ENCODE results near the gene CST4. TPM values are rescaled to one million over a fixed set of nuclear protein-coding genes. Genes with fewer than 3 reads are reported as not detected.
A peak's percentile ranks its signal among the peaks of the same experiment; 100 is the strongest.
"Not testable (repeated sequence)": the region's sequence is repeated elsewhere in the genome, so short reads cannot be mapped to it uniquely, and the experiment has no call there.

The CST4 gene
- polyA plus RNA-seq, 1 donor from 2014 or later, result not detected

DNA sequence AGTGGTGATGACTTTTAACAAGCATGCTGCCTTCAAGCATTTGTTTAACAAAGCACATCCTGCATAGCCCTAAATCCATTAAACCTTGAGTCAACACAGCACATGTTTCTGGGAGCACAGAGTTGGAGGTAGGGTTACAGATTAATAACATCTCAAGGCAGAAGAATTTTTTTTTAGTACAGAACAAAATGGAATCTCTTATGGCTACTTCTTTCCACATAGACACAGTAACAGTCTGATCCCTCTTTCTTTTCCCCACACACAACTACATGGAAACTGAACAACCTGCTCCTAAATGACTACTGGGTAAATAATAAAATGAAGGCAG, 6.2 kb upstream of the CST4 start:
- not testable (repeated sequence) for H3K4me1 Mint-ChIP-seq, H3K4me3 Mint-ChIP-seq, H3K36me3 Mint-ChIP-seq, H3K27me3 Mint-ChIP-seq, H3K9me3 Mint-ChIP-seq
- peak overlapping the region in 1 of 3 donors; percentile 26 for H3K27ac Mint-ChIP-seq

DNA sequence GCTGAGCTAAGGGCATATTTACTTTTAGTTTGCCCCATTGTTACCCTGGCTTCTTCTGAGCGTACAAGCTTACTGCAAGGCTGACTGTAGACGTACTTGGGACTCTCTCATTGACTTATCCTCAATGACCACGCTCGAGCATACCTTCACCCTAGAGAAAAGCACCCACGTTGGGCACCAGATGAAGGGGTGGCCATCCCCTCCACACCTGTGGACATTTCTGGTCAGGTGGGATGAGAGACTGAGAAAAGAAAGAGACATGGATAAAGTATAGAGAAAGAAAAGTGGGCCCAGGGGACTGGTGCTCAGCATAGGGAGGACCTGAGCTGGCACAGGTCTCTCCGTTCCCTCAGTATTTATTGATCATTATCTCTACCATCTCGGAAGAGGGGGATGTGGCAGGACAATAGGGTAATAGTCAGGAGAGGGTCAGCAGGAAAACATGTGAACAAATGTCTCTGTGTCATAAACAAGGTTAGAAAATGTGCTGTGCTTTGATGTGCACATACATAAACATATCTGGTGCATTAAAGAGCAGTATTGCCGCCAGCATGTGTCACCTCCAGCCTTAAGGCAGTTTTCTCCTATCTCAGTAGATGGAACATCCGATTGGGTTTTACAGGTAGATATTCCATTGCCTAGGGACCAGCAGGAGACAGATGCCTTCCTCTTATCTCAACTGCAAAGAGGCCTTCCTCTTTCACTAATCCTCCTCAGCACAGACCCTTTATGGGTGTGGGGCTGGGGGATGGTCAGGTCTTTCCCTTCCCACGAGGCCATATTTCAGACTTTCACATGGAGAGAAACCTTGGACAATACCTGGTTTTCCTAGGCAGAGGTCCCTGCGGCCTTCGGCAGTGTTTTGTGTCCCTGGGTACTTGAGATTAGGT, 5.6 kb upstream of the CST4 start:
- not testable (repeated sequence) for H3K4me3 Mint-ChIP-seq, H3K27ac Mint-ChIP-seq, H3K9me3 Mint-ChIP-seq, H3K27me3 Mint-ChIP-seq, H3K36me3 Mint-ChIP-seq, H3K4me1 Mint-ChIP-seq

DNA sequence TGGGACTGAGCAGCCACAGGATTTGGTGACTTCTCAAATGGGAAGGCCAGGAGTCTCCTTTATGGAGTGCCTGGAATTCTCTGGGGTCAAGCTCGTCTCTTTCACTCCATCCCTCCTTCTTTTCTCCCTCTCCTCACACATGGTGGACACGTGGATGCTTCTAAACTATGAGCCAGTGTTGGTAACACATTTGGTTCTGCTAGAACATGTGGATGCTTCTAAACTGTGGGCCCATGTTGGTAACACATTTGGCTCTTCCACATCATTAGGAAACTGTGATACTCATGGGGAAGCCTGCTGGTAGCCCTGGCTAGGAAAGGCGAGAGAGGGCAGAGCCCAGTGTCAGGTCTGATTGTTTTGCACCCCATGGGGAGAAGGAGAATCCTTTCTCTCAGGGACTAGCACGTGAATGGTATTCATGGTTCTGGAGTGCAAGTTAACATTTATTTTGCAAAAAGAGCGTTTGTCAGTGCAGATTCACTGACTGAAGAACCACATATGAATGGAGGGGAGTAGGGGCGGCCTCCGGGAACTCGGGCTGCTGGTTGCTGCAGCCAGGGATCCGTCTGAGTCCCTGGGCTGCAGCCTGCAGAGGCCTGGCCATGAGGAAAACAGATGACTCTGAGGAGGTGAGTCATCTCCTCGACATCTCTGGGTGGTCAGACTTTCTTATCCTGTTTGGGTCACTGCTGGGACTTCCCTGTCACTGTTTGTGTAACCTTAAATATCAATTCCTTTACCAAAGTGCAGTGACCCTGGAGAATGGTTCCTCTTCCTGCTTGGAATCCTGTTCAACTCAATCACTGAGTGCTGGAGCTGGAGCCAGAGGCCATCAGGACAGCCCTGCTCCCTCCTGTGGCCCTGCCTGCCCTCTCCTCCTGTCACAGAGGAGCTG, 4.1 kb upstream of the CST4 start:
- H3K27ac Mint-ChIP-seq, H3K4me3 Mint-ChIP-seq, H3K27me3 Mint-ChIP-seq, H3K9me3 Mint-ChIP-seq, H3K4me1 Mint-ChIP-seq, H3K36me3 Mint-ChIP-seq: not testable (repeated sequence)

DNA sequence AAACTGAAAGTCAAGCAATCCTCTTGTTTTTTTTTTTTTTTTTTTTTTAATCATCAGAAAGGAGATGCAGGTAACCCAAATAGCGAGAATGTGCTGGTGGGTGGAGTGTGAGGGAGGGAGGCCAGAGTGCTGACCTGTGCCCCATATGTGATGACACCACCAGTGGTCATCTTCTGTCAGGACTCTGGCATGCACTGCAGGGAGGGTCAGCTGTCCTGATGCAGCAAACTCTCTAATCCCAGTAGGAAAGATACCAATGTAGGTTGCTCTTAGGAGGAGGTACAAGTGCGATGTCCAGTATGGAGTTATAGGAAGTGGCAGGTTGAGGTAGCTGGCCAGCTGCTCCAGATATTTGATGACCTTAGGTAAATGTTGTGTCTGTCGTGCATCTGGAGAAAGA, 2.8 kb upstream of the CST4 start:
- H3K9me3 Mint-ChIP-seq, result peaks cover 0 to 3% (median 0%) of the 10 kb centered on the region in 3 donors
- H3K27ac Mint-ChIP-seq, result no peak overlapping the region
- no peaks in the 10 kb centered on the region for H3K4me1 Mint-ChIP-seq
- no peaks in the 10 kb centered on the region for H3K36me3 Mint-ChIP-seq
- H3K4me3 Mint-ChIP-seq, result no peak overlapping the region
- H3K27me3 Mint-ChIP-seq, result no peaks in the 10 kb centered on the region

DNA sequence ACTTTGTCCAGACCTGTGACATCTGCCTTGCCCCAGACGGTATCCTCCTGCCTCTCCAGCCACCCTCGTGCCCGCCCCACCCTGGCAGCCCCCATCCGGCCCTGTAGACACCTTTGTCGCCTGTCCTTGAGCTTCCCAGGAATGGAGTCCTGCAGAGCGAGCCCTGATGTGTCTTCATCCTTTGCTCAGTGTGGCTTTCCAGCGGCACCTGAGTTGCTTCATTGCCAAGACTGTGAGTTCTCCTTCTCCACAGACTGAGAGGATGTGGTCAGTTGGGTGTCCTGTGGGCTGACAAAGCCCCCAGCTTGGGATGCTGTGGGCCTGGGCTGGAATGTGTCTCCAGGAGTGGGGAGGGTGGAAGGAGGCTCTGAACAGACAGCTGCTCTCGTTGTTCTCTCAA, 1.7 kb upstream of the CST4 start:
- H3K27me3 Mint-ChIP-seq, result no peaks in the 10 kb centered on the region
- H3K4me1 Mint-ChIP-seq, result no peaks in the 10 kb centered on the region
- H3K4me3 Mint-ChIP-seq, result no peak overlapping the region
- H3K27ac Mint-ChIP-seq, result no peak overlapping the region
- peaks cover 0 to 3% (median 0%) of the 10 kb centered on the region in 3 donors for H3K9me3 Mint-ChIP-seq
- no peaks in the 10 kb centered on the region for H3K36me3 Mint-ChIP-seq

DNA sequence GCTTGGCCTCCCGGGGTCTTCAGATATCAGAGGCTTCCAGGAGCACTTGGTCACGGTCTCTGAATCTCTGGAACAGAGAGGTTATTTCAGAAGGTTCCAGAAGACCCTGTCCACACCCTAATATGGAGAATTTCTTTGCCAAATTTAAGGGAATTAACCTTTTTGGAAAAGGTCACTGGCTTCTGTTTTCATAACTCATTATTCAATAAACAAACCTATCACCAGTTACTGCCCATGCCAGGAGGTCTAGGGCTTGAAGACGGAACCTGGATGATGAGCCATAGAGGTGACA, 507 bp upstream of the CST4 start:
- no peaks in the 10 kb centered on the region for H3K36me3 Mint-ChIP-seq
- no peak overlapping the region for H3K27ac Mint-ChIP-seq
- no peak overlapping the region for H3K4me3 Mint-ChIP-seq
- H3K4me1 Mint-ChIP-seq, result no peaks in the 10 kb centered on the region
- no peaks in the 10 kb centered on the region for H3K27me3 Mint-ChIP-seq
- peaks cover 0 to 3% (median 0%) of the 10 kb centered on the region in 3 donors for H3K9me3 Mint-ChIP-seq

DNA sequence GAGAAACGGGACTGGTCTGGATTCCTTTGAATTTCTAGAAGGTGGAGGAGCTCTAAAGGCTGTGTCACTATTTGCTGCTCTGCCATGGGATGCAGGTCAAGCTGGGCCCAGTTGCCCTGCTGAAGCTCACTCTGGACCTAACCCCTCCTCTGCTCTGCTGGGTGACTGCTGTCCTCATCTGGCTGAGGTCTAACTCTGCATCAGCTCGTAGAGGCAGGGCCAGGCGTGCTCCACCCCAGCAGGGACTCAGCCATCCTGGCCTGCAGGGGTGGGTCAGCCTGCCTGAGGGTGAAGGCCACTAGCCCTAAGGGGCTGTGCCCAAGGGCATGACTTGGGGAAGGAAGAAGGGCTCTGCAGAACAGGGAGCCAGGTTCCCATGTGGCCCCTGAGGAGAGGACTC, 852 bp downstream of the CST4 start:
- H3K27ac Mint-ChIP-seq, result no peak overlapping the region
- H3K4me3 Mint-ChIP-seq, result no peak overlapping the region
- peaks cover 0 to 3% (median 0%) of the 10 kb centered on the region in 3 donors for H3K9me3 Mint-ChIP-seq
- H3K36me3 Mint-ChIP-seq, result no peaks in the 10 kb centered on the region
- no peaks in the 10 kb centered on the region for H3K27me3 Mint-ChIP-seq
- no peaks in the 10 kb centered on the region for H3K4me1 Mint-ChIP-seq

DNA sequence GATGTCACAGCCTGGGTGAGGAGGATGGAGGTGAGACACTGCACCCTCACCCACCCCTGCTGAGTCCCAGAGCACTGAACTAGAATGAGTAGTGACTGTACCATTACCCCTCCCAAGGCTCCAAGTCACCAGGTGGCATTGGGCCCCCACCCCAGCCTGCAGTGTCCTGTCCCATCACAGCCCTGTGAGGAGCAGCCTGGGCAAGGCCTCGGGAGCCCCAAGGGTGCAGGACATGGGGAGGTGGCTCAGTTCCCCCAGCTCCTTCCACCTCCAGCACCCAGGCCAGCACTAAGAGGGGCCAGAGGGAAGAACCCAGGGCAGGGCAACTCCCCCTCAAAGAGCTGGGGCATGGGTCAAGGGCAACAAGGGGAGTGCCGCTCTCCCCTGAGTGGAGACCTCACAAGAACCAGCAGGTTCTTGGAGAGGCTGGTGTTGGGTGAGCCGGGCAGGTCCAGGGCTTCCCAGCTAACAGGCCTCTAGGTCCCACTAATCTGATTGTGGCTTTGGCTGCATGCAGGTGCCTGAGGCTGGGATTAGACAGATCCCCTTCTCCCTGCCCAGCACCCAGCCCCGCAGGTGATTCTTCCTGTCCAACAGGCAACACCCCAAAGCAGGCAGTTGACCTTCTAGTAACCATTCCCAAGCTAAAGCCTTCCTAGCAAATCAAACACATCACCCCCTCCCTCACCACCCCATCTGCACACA, 2.6 kb downstream of the CST4 start:
- Mint-ChIP-seq H3K9me3 (peaks cover 0 to 3% (median 0%) of the 10 kb centered on the region in 3 donors), H3K4me3 (no peak overlapping the region), H3K27ac (no peak overlapping the region), H3K36me3 (peaks cover 2% of the 10 kb centered on the region), H3K4me1 (no peaks in the 10 kb centered on the region), H3K27me3 (no peaks in the 10 kb centered on the region)

DNA sequence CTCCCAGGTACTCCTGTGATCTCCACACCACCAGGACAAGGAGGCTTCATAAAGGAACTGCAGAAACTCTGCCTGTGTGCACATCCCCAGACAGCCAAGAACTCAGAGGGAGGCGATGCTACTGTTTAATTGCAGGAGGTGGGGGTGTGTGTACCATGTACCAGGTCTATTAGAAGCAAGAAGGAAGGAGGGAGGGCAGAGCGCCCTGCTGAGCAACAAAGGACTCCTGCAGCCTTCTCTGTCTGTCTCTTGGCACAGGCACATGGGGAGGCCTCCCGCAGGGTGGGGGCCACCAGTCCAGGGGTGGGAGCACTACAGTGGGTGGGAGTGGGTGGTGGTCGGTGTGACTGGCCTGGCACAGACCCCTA, 3.3 kb downstream of the CST4 start:
- H3K4me1 Mint-ChIP-seq, H3K27me3 Mint-ChIP-seq, H3K9me3 Mint-ChIP-seq, H3K27ac Mint-ChIP-seq, H3K4me3 Mint-ChIP-seq, H3K36me3 Mint-ChIP-seq: not testable (repeated sequence)

DNA sequence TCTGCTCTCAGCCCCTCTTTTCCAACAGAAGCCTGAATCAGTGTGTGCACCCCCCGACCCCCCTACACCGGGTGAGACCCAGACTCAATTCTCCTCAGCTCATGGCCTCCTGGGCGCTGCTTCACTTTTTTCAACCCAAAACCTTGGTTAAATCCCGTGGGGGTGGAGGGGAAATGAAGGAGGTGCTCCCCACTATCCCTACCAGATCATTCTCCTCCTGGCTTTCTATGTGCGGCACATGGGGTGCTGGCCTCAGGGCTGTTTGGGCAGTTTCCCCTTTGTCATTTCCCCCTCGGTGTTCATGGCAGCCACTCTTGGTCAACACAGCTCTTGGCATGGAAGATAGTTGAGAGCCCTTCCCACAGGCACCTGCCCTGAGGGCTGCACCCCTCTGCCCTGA, 4.6 kb downstream of the CST4 start:
- Mint-ChIP-seq H3K9me3 (no peaks in the 10 kb centered on the region), H3K36me3 (peaks cover 2% of the 10 kb centered on the region), H3K27me3 (no peaks in the 10 kb centered on the region), H3K4me1 (no peaks in the 10 kb centered on the region), H3K4me3 (peak overlapping the region in 1 of 4 donors; percentile 39), H3K27ac (no peak overlapping the region)

DNA sequence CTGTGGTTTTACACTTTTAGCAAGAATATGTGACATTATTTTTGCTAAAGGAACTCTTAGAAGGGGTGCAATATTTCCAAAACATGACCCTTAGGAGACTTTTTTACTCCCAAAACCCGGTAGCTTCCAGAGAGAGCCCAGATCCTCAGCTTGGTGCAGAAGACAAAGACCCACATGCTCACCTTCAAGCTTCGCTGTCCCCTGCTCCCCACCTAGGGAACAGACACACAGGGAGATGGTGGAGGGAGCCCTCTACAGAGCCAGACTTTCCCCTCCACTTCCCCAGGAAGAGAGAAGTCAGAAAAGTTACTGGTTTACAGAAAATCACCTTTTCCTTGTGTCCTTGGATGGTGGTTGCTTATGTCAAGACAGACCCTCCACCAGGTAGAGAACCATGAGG, 5.0 kb downstream of the CST4 start:
- Mint-ChIP-seq H3K27me3 (no peaks in the 10 kb centered on the region), H3K27ac (no peak overlapping the region), H3K9me3 (no peaks in the 10 kb centered on the region), H3K36me3 (peaks cover 2% of the 10 kb centered on the region), H3K4me3 (no peak overlapping the region), H3K4me1 (no peaks in the 10 kb centered on the region)

DNA sequence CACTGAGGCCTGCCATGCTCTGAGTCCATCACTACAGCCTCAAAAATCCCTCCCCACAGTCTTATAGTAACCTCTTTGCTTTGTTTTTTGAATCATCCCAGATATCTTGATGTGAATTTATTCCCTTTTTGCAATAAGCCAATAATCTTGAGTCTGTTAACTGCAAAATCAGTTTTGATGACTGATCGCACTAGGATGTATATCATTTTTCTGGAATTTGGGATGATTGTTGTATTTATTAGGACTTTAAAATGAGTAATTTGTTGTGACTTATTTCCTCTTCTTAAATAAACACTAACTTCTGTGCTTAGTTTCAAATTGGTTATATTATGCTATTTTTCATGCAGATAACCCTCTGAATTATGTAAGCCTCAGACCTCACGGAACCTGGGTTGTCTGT, 5.6 kb downstream of the CST4 start:
- H3K36me3 Mint-ChIP-seq, result peaks cover 2% of the 10 kb centered on the region
- no peak overlapping the region for H3K4me3 Mint-ChIP-seq
- H3K27ac Mint-ChIP-seq, result no peak overlapping the region
- no peaks in the 10 kb centered on the region for H3K27me3 Mint-ChIP-seq
- H3K9me3 Mint-ChIP-seq, result no peaks in the 10 kb centered on the region
- H3K4me1 Mint-ChIP-seq, result no peaks in the 10 kb centered on the region

DNA sequence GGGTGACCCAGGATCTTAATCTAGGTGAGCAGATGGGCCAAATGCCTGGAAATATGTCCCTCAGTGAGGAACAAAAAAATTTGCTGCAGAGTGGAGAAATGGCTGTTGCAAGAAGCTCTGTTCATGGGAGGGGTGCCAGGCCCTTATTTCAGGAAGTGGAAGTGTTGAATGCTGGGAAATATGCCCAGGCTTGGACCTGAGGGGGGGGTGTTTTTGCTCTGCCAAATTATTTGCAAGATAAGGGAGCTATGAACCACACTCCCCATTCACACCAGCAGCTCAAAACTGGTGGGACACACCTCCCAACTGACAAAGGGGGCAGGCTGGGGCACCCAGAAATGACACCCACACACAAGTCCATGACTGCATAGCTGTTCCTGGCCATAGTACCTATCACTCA, 8.7 kb downstream of the CST4 start:
- Mint-ChIP-seq H3K9me3 (no peaks in the 10 kb centered on the region), H3K4me1 (no peaks in the 10 kb centered on the region), H3K36me3 (peaks cover 2% of the 10 kb centered on the region), H3K27ac (no peak overlapping the region), H3K27me3 (no peaks in the 10 kb centered on the region), H3K4me3 (no peak overlapping the region)

DNA sequence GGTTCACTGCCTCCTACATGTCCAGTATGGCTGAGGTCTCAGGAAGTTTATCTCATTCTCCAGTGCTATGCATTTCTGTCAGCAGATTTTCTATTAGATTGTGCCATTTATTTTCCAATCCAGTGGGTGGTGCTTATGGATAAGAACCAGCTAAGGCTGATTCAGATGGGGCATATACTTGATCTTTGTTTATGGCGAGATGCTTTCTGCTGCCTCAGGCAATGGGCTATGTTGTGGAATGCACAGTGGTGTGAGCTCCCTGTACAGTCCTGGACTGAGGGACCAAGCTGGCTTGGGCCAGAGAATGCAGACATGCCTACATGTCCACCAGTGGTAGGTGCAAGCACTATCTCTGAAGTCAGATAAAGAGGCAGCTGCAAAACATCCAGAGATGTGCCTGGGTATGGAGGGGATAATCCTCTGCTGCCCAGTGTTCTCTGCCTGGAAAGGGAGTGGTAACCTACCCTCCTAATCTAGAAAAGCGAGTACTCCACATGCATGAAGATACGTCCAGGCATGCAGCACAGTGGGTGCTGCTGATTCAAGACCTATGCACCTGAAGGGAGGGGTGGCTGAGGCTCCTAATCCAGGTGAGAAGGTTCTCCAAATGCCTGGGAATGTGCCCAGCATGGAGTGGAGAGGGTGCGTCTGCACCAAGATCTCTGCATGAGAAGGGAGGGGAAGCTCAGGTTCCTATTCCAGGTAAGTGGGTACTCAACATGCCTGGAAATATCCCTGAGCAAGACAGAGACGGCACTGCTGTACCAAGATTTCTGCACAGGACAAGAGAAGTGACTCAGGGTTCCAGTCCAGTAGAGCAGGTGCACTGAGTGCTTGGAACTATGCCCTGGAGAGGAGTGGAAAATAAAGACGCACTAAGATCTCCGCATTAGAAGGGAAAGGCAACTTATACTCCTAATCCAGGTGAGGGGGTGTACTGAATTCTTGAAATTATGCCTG, 9.4 kb downstream of the CST4 start:
- H3K36me3 Mint-ChIP-seq, result peaks cover 2% of the 10 kb centered on the region
- H3K4me1 Mint-ChIP-seq, result no peaks in the 10 kb centered on the region
- peak overlapping the region in 1 of 3 donors; percentile 59 for H3K27ac Mint-ChIP-seq
- no peak overlapping the region for H3K4me3 Mint-ChIP-seq
- H3K27me3 Mint-ChIP-seq, result no peaks in the 10 kb centered on the region
- no peaks in the 10 kb centered on the region for H3K9me3 Mint-ChIP-seq

DNA sequence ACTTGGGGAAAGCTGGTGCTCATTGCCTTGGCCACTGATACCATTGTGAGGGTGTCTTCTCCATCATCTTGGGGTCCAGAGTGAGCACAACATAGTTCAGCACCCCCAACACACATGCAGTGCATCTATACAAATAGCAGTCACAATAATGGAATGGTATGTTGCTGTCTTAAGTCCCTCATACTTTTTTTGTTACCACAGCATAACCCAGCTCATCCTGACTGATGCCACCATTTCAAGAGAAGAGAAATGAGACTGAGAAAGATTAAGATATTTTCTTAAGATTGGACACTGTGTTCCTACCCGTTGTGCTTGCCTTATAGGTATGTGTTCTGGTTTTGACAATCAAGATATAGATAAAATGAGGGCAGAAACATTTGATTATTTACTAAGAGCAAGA, 15.6 kb downstream of the CST4 start:
- no peak overlapping the region for H3K27ac Mint-ChIP-seq
- H3K4me3 Mint-ChIP-seq, result no peak overlapping the region
- peaks cover 0 to 5% (median 0%) of the 10 kb centered on the region in 3 donors for H3K9me3 Mint-ChIP-seq
- peaks cover 0 to 3% (median 0%) of the 10 kb centered on the region in 3 donors for H3K4me1 Mint-ChIP-seq
- no peaks in the 10 kb centered on the region for H3K36me3 Mint-ChIP-seq
- H3K27me3 Mint-ChIP-seq, result no peaks in the 10 kb centered on the region
